GM12865 (cell line): ENCODE measurements around the gene ZNF185.

ENCODE experiments used
- DNase-seq: peaks from one replicate; pipeline ENCODE4 v3.0.0; 2010; ENCODE audit warnings: low read depth
- H3K4me3 ChIP-seq: 2 replicates; pipeline ENCODE4 v1.5.1; 2011; ENCODE audit warnings: mild to moderate bottlenecking, low read depth, low read length, control low read depth
- TF ChIP-seq, protein P1 (sequence below): IDR thresholded peaks from 2 replicates; pipeline ENCODE4 v1.5.1; 2011; ENCODE audit warnings: low read length, control low read depth, low read depth, inconsistent platforms; ENCODE audit not compliant: insufficient read depth; ENCODE audit errors: missing control alignments

The ZNF185 gene

DNA sequence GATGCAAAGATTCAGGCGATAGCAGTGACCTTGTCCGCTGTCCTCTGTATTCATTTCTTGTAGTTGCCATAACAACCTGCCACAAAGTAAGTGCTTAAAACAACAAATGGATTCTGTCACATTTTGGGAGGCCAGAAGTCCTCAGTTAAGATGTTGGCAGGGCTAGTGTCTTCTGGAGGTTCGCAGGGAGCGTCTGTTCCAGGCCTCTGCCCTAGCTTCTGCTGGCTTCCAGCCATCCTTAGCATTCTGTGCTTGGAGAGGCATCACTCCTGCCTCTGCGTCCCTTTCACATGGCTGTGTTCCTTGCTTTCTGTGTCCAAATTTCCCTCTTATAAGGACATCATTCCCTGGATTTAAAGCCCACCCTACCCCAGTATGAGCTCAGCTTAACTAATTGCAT, 31.5 kb upstream of the ZNF185 start:
- no peak for DNase-seq
- TF ChIP-seq, protein P1, sequence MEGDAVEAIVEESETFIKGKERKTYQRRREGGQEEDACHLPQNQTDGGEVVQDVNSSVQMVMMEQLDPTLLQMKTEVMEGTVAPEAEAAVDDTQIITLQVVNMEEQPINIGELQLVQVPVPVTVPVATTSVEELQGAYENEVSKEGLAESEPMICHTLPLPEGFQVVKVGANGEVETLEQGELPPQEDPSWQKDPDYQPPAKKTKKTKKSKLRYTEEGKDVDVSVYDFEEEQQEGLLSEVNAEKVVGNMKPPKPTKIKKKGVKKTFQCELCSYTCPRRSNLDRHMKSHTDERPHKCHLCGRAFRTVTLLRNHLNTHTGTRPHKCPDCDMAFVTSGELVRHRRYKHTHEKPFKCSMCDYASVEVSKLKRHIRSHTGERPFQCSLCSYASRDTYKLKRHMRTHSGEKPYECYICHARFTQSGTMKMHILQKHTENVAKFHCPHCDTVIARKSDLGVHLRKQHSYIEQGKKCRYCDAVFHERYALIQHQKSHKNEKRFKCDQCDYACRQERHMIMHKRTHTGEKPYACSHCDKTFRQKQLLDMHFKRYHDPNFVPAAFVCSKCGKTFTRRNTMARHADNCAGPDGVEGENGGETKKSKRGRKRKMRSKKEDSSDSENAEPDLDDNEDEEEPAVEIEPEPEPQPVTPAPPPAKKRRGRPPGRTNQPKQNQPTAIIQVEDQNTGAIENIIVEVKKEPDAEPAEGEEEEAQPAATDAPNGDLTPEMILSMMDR = no peak
- H3K4me3 ChIP-seq = no peak overlapping the region

DNA sequence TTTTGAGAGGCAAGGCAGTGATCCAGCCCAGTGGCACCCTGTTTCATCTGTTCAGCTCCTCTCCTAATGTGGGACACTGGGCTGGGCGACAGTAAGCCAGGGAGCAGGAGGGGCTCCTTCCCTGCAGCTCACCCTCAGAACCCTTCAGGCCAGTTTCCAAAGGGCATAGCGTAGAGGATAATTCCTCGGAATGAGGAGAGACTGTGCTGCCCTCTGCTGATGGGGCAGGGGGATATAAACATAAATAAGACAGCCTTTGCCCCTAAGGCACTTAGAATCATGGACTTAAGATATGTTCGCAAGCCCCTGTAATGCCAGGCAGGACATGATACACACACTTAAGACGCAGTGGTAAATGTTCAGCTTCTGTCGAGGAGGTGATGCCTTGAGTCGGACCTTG, 27.9 kb upstream of the ZNF185 start:
- no peak for DNase-seq
- H3K4me3 ChIP-seq = no peak overlapping the region
- TF ChIP-seq, protein P1 = no peak

DNA sequence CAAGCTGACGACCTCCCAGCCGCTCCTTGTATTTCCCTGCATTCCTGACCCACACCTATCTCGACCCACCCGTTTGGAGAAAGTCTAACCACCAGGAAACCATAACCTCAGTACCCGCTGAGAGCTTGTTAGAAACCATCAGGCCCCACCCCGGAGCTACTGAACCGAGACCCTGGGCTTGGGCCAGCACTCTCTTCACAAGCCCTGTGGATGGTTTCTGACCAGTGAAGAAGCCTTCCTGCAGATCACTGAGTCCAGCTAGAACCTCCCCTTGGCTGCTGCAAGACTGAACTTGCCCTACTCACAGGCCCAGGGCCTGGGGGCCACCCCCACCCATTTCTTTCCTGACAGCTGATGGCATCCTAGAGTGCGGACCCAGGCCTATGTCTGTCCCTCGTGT, 26.6 kb upstream of the ZNF185 start:
- no peak overlapping the region for H3K4me3 ChIP-seq
- DNase-seq = no peak
- TF ChIP-seq, protein P1 = no peak

GRCh38 chrX:152872522-152872921, 25.3 kb upstream of the ZNF185 start:
- TF ChIP-seq, protein P1 = no peak
- DNase-seq = no peak

GRCh38 chrX:152873361-152873760, 24.5 kb upstream of the ZNF185 start:
- H3K4me3 ChIP-seq = no peak overlapping the region
- DNase-seq = no peak
- TF ChIP-seq, protein P1 = no peak

More at GRCh38 chrX:152872522-152872921, 25.3 kb upstream of the ZNF185 start:
- no peak overlapping the region for H3K4me3 ChIP-seq

GRCh38 chrX:152876931-152877840, 20.7 kb upstream of the ZNF185 start:
- DNase-seq = no peak
- TF ChIP-seq, protein P1 = no peak
- no peak overlapping the region for H3K4me3 ChIP-seq
